B cell (primary cell): Measurements from ENCODE around the gene TEX51.

Experiments
- CTCF ChIP-seq: fragments of 200-600 bp; IDR thresholded peaks from one replicate; pipeline ENCODE4 v1.8.0; 2022; ENCODE audit warnings: antibody characterized with exemption, mild to moderate bottlenecking
- EZH2 ChIP-seq: IDR thresholded peaks from 2 replicates; pipeline ENCODE4 v1.6.1; 2012; ENCODE audit warnings: borderline replicate concordance, low read depth, mild to moderate bottlenecking, moderate library complexity, low read length; ENCODE audit not compliant: insufficient read depth, poor library complexity, severe bottlenecking

GRCh38 chr2:126902152-126902835 is 3.6 kb downstream of the TEX51 start:
- TF ChIP-seq CTCF (no peak), EZH2 (no peak)
